Vagina (tissue), 2 donors: ENCODE data around the gene MTCL3.

Experiments used
- DNase-seq, 2 donors: peaks; one replicate each; pipeline ENCODE4 v3.0.0-alpha.2; 2017; ENCODE audit errors: extremely low spot score in 2 of 2
- H3K27ac ChIP-seq: fragments of 200-600 bp; sonication (generic); one replicate; pipeline ENCODE4 v1.5.1; 2019
- H3K27me3 ChIP-seq: fragments of 200-600 bp; sonication (generic); one replicate; pipeline ENCODE4 v1.5.1; 2019
- H3K36me3 ChIP-seq, 2 donors: fragments of 200-600 bp; sonication (generic); one replicate each; pipeline ENCODE4 v1.5.1; 2017 to 2019
- H3K4me1 ChIP-seq: fragments of 200-600 bp; sonication (generic); one replicate; pipeline ENCODE4 v1.5.1; 2019
- H3K4me3 ChIP-seq, 2 donors: fragments of 200-600 bp; sonication (generic); 1 replicate in 1 of 2; 2 replicates in 1 of 2; pipeline ENCODE4 v1.5.1; 2016 to 2019
- H3K9me3 ChIP-seq: fragments of 200-600 bp; sonication (generic); one replicate; pipeline ENCODE4 v1.5.1; 2019
- CTCF ChIP-seq, 3 experiments: fragments of 450-650 bp in 2 of 3; fragments of 200-600 bp in 1 of 3; sonication (generic) in 1 of 3; IDR thresholded peaks; one replicate each; pipeline ENCODE4 v1.5.1; 2017 to 2019; ENCODE audit warnings: antibody characterized with exemption in 3 of 3, mild to moderate bottlenecking in 2 of 3, moderate library complexity in 2 of 3
- POLR2A ChIP-seq, 2 donors: fragments of 450-650 bp; IDR thresholded peaks; one replicate each; pipeline ENCODE4 v1.6.1; 2017; ENCODE audit warnings: antibody characterized with exemption in 2 of 2, mild to moderate bottlenecking in 2 of 2, moderate library complexity in 2 of 2
- POLR2AphosphoS5 ChIP-seq, 2 donors: sonication (generic); formaldehyde crosslinking; IDR thresholded peaks; one replicate each; pipeline ENCODE4 v1.9.0; 2017; ENCODE audit warnings: antibody characterized with exemption in 2 of 2, mild to moderate bottlenecking in 2 of 2, low read depth in 1 of 2; ENCODE audit not compliant: insufficient read depth in 1 of 2
- intact Hi-C: fragments of 100-400 bp; cut with DNase I; formaldehyde crosslinking; loops from one replicate; pipeline ENCODE4 v1.15.1; 2023

Gene MTCL3

GRCh38 chr6:127561660-127562059 is 42.5 kb upstream of the MTCL3 start:
- no peaks in the 10 kb centered on the region for H3K36me3 ChIP-seq
- H3K4me3 ChIP-seq, result no peak overlapping the region
- no peak for TF ChIP-seq CTCF (IDR thresholded peaks at IDR 0.05)
- no peak for TF ChIP-seq POLR2AphosphoS5 (IDR thresholded peaks at IDR 0.05; ENCODE audit: insufficient read depth in 1 of 2, low read depth in 1 of 2)
- TF ChIP-seq POLR2A (IDR thresholded peaks at IDR 0.05), result no peak
- no peak for DNase-seq
- no peaks in the 10 kb centered on the region for H3K27me3 ChIP-seq
- intact Hi-C loops, result no loop called here
- no peaks in the 10 kb centered on the region for H3K4me1 ChIP-seq
- H3K9me3 ChIP-seq, result no peaks in the 10 kb centered on the region
- no peak overlapping the region for H3K27ac ChIP-seq

GRCh38 chr6:127554435-127555006 is 35.4 kb upstream of the MTCL3 start:
- intact Hi-C loops, result no loop called here

GRCh38 chr6:127550403-127550802 is 31.3 kb upstream of the MTCL3 start:
- Histone ChIP-seq H3K36me3 (no peaks in the 10 kb centered on the region), H3K27ac (no peak overlapping the region), H3K9me3 (no peaks in the 10 kb centered on the region), H3K4me1 (no peaks in the 10 kb centered on the region), H3K4me3 (no peak overlapping the region), H3K27me3 (no peaks in the 10 kb centered on the region)
- intact Hi-C loops, result no loop called here
- TF ChIP-seq CTCF (IDR thresholded peaks at IDR 0.05) (no peak), POLR2A (IDR thresholded peaks at IDR 0.05) (no peak), POLR2AphosphoS5 (IDR thresholded peaks at IDR 0.05; ENCODE audit: insufficient read depth in 1 of 2, low read depth in 1 of 2) (no peak)
- no peak for DNase-seq

More at GRCh38 chr6:127554435-127555006, 35.4 kb upstream of the MTCL3 start:
- no peaks in the 10 kb centered on the region for H3K4me1 ChIP-seq
- H3K27me3 ChIP-seq, result no peaks in the 10 kb centered on the region
- TF ChIP-seq POLR2A (IDR thresholded peaks at IDR 0.05), result no peak
- TF ChIP-seq CTCF (IDR thresholded peaks at IDR 0.05), result no peak
- no peak for TF ChIP-seq POLR2AphosphoS5 (IDR thresholded peaks at IDR 0.05; ENCODE audit: insufficient read depth in 1 of 2, low read depth in 1 of 2)
- no peak overlapping the region for H3K27ac ChIP-seq
- DNase-seq, result no peak
- no peak overlapping the region for H3K4me3 ChIP-seq
- H3K36me3 ChIP-seq, result no peaks in the 10 kb centered on the region
- H3K9me3 ChIP-seq, result no peaks in the 10 kb centered on the region

GRCh38 chr6:127547904-127548649 is 28.9 kb upstream of the MTCL3 start:
- Histone ChIP-seq H3K27ac (no peak overlapping the region), H3K4me1 (no peaks in the 10 kb centered on the region), H3K27me3 (no peaks in the 10 kb centered on the region), H3K9me3 (no peaks in the 10 kb centered on the region), H3K4me3 (no peak overlapping the region), H3K36me3 (no peaks in the 10 kb centered on the region)
- TF ChIP-seq POLR2AphosphoS5 (IDR thresholded peaks at IDR 0.05; ENCODE audit: insufficient read depth in 1 of 2, low read depth in 1 of 2) (no peak), POLR2A (IDR thresholded peaks at IDR 0.05) (no peak), CTCF (IDR thresholded peaks at IDR 0.05) (no peak)
- DNase-seq, result no peak
- intact Hi-C loops, result no loop called here

- TF ChIP-seq CTCF (IDR thresholded peaks at IDR 0.05) (no peak), POLR2AphosphoS5 (IDR thresholded peaks at IDR 0.05; ENCODE audit: insufficient read depth in 1 of 2, low read depth in 1 of 2) (no peak), POLR2A (IDR thresholded peaks at IDR 0.05) (no peak)
- no peaks in the 10 kb centered on the region for H3K27me3 ChIP-seq
- H3K27ac ChIP-seq, result no peak overlapping the region
- no peak overlapping the region for H3K4me3 ChIP-seq
- no peaks in the 10 kb centered on the region for H3K36me3 ChIP-seq
- H3K9me3 ChIP-seq, result no peaks in the 10 kb centered on the region
- DNase-seq, result no peak
- H3K4me1 ChIP-seq, result no peaks in the 10 kb centered on the region
- intact Hi-C loops, result no loop called here
These were observed 28.1 kb upstream of the MTCL3 start for GRCh38 chr6:127547215-127547614.
